ENCODE measurements around the gene WDR46.

WDR46 gene

GRCh38 chr6:33319939-33320314, 30.9 kb upstream of the WDR46 start:
- TF ChIP-seq CTCF (IDR thresholded peaks at IDR 0.05): no peak
- Histone ChIP-seq H3K27me3 (no peaks in the 10 kb centered on the region), H3K36me3 (peaks cover 32% of the 10 kb centered on the region), H3K9me3 (no peaks in the 10 kb centered on the region), H3K4me1 (ENCODE audit: control insufficient read depth in 1 of 2, insufficient read depth in 1 of 2, low read depth in 1 of 2, low read length in 1 of 2) (peaks cover 85% of the 10 kb centered on the region in 2 experiments), H3K4me3 (ENCODE audit: low read depth in 1 of 2, low read length in 1 of 2) (no peak overlapping the region), H3K27ac (no peak overlapping the region)

GRCh38 chr6:33318426-33319073, 29.5 kb upstream of the WDR46 start:
- no peaks in the 10 kb centered on the region for H3K9me3 ChIP-seq
- TF ChIP-seq CTCF (IDR thresholded peaks at IDR 0.05): no peak
- peaks cover 32% of the 10 kb centered on the region for H3K36me3 ChIP-seq
- peak overlapping the region; percentile 100 for H3K27ac ChIP-seq
- no peaks in the 10 kb centered on the region for H3K27me3 ChIP-seq
- peaks cover 80 to 86% of the 10 kb centered on the region in 2 experiments for H3K4me1 ChIP-seq (ENCODE audit: control insufficient read depth in 1 of 2, insufficient read depth in 1 of 2, low read depth in 1 of 2, low read length in 1 of 2)
- peak overlapping the region; percentile 77 to 94 for H3K4me3 ChIP-seq (ENCODE audit: low read depth in 1 of 2, low read length in 1 of 2)

- peak; percentile 39 for TF ChIP-seq CTCF (IDR thresholded peaks at IDR 0.05)
- peak within 1 kb of the TSS; percentile 100 for H3K27ac ChIP-seq
- peak within 1 kb of the TSS; percentile 77 to 94 for H3K4me3 ChIP-seq (ENCODE audit: low read depth in 1 of 2, low read length in 1 of 2)
- peaks cover 32% of the 10 kb centered on the region for H3K36me3 ChIP-seq
- peaks cover 75 to 79% of the 10 kb centered on the region in 2 experiments for H3K4me1 ChIP-seq (ENCODE audit: control insufficient read depth in 1 of 2, insufficient read depth in 1 of 2, low read depth in 1 of 2, low read length in 1 of 2)
- no peaks in the 10 kb centered on the region for H3K9me3 ChIP-seq
- no peaks in the 10 kb centered on the region for H3K27me3 ChIP-seq
Observed at GRCh38 chr6:33317669-33318425, 28.8 kb upstream of the WDR46 start, which contains the start of gene ZBTB22. Gene ZBTB22, minus strand, starts transcription at chr6:33317744. Its CDS starts 828 bp downstream, at chr6:33316916.

- Histone ChIP-seq H3K27ac (peak overlapping the region; percentile 100), H3K4me1 (ENCODE audit: control insufficient read depth in 1 of 2, insufficient read depth in 1 of 2, low read depth in 1 of 2, low read length in 1 of 2) (peaks cover 76 to 79% of the 10 kb centered on the region in 2 experiments)
Observed at GRCh38 chr6:33317419-33317668, 28.3 kb upstream of the WDR46 start.

More at GRCh38 chr6:33317419-33317668, 28.3 kb upstream of the WDR46 start:
- Histone ChIP-seq H3K9me3 (no peaks in the 10 kb centered on the region), H3K36me3 (peaks cover 32% of the 10 kb centered on the region), H3K4me3 (ENCODE audit: low read depth in 1 of 2, low read length in 1 of 2) (peak overlapping the region; percentile 77 to 94), H3K27me3 (no peaks in the 10 kb centered on the region)
- no peak for TF ChIP-seq CTCF (IDR thresholded peaks at IDR 0.05)
